Stimulated activated CD8-positive, alpha-beta memory T cell treated with anti-CD3 and anti-CD28 coated beads, Interleukin-7, amount 100 ng/mL, for 1 hour (primary cell): ENCODE results near the gene METTL2A.
"Not testable (repeated sequence)": the region's sequence is repeated elsewhere in the genome, so short reads cannot be mapped to it uniquely, and the experiment has no call there.

Source experiments
- DNase-seq, 2 donors: peaks; one replicate each; pipeline ENCODE4 v3.0.0-alpha.2; 2020; ENCODE audit warnings: low read depth in 2 of 2

METTL2A gene

GRCh38 chr17:62423647-62424461 is at the start of gene METTL2A:
TSS of gene METTL2A (plus strand) at chr17:62423897. CDS start at chr17:62423903, 6 bp downstream.
- peak; percentile 59 to 60 for DNase-seq

- DNase-seq = no peak
These were observed 43.4 kb upstream of the METTL2A start, which contains the start of gene EFCAB3 for GRCh38 chr17:62380253-62380652. TSS of gene EFCAB3 (plus strand) at chr17:62380553. CDS start at chr17:62382980, 2,427 bp downstream.

- no peak for DNase-seq
These were observed 42.1 kb upstream of the METTL2A start for GRCh38 chr17:62381561-62381960.

- no peak for DNase-seq
These were observed 34.8 kb upstream of the METTL2A start for GRCh38 chr17:62388856-62389255.

- no peak for DNase-seq
These were observed 30.8 kb upstream of the METTL2A start for GRCh38 chr17:62392908-62393307.

- DNase-seq = no peak
These were observed 24.8 kb upstream of the METTL2A start for GRCh38 chr17:62398891-62399290.

GRCh38 chr17:62405451-62405850 is 18.2 kb upstream of the METTL2A start:
- no peak for DNase-seq

- DNase-seq = not testable (repeated sequence)
These were observed 10.6 kb upstream of the METTL2A start for GRCh38 chr17:62413090-62413489.

- DNase-seq = not testable (repeated sequence)
These were observed 2.5 kb downstream of the METTL2A start for GRCh38 chr17:62426214-62426613.

GRCh38 chr17:62435251-62435650 is 11.6 kb downstream of the METTL2A start:
- DNase-seq = not testable (repeated sequence)

- DNase-seq = not testable (repeated sequence)
These were observed 17.5 kb downstream of the METTL2A start for GRCh38 chr17:62441181-62441580.

GRCh38 chr17:62444063-62444462 is 20.4 kb downstream of the METTL2A start:
- DNase-seq = no peak

GRCh38 chr17:62445791-62446190 is 22.1 kb downstream of the METTL2A start:
- DNase-seq = not testable (repeated sequence)

GRCh38 chr17:62452195-62452594 is 28.5 kb downstream of the METTL2A start:
- not testable (repeated sequence) for DNase-seq

- DNase-seq = not testable (repeated sequence)
These were observed 29.3 kb downstream of the METTL2A start for GRCh38 chr17:62453041-62453440.

GRCh38 chr17:62453656-62454055 is 30.0 kb downstream of the METTL2A start:
- DNase-seq = not testable (repeated sequence)

GRCh38 chr17:62454111-62454510 is 30.4 kb downstream of the METTL2A start:
- DNase-seq = not testable (repeated sequence)

- no peak for DNase-seq
These were observed 32.3 kb downstream of the METTL2A start for GRCh38 chr17:62456016-62456415.

GRCh38 chr17:62458483-62458882 is 34.8 kb downstream of the METTL2A start:
- not testable (repeated sequence) for DNase-seq

- not testable (repeated sequence) for DNase-seq
These were observed 40.7 kb downstream of the METTL2A start for GRCh38 chr17:62464422-62464821.

GRCh38 chr17:62465271-62465670 is 41.6 kb downstream of the METTL2A start:
- not testable (repeated sequence) for DNase-seq

- DNase-seq = peak; percentile 22 to 47
These were observed 47.1 kb downstream of the METTL2A start for GRCh38 chr17:62470666-62471379.
